MCF 10A (cell line): ENCODE data around the gene GYG1. TPM values are rescaled to one million over a fixed set of nuclear protein-coding genes. Genes with fewer than 3 reads are reported as not detected.

Experiments
- BruUV-seq: library from RNA; stranded (reverse); fragments of 400-500 nt; replicated peaks from 2 replicates; lab custom pipeline; 2021; lab: Mats Ljungman, UMichigan
- CTCF ChIA-PET: fragments of 300-600 bp; sonication (Branson Sonifier 250); formaldehyde crosslinking; extraction: SDS; loops from one replicate; lab custom pipeline; 2021; ENCODE audit warnings: antibody characterized with exemption, inconsistent platforms; lab: Yijun Ruan, JAX
- POLR2A ChIA-PET: fragments of 300-600, 350-650 bp; sonication (Branson Sonifier 250); formaldehyde crosslinking; extraction: SDS; loops from one replicate; lab custom pipeline; 2020; ENCODE audit warnings: antibody characterized with exemption, inconsistent platforms; lab: Yijun Ruan, JAX
- DNase-seq: peaks from one replicate; pipeline ENCODE4 v3.0.0-alpha.2; 2018; ENCODE audit not compliant: unreplicated experiment
- H3K27ac Mint-ChIP-seq: one replicate; pipeline ENCODE4 v1.8.0; 2022; ENCODE audit warnings: mild to moderate bottlenecking, low read depth, mixed read lengths; ENCODE audit not compliant: unreplicated experiment
- H3K27me3 Mint-ChIP-seq: one replicate; pipeline ENCODE4 v1.8.0; 2022; ENCODE audit warnings: mixed read lengths; ENCODE audit not compliant: insufficient read depth, unreplicated experiment
- H3K36me3 Mint-ChIP-seq: one replicate; pipeline ENCODE4 v1.8.0; 2022; ENCODE audit warnings: mild to moderate bottlenecking, moderate library complexity, mixed read lengths; ENCODE audit not compliant: insufficient read depth, unreplicated experiment
- H3K4me1 Mint-ChIP-seq: one replicate; pipeline ENCODE4 v1.8.0; 2022; ENCODE audit warnings: mixed read lengths; ENCODE audit not compliant: insufficient read depth, unreplicated experiment
- H3K4me3 Mint-ChIP-seq: one replicate; pipeline ENCODE4 v1.8.0; 2022; ENCODE audit warnings: mild to moderate bottlenecking, moderate library complexity, mixed read lengths; ENCODE audit not compliant: unreplicated experiment
- H3K9me3 Mint-ChIP-seq: one replicate; pipeline ENCODE4 v1.8.0; 2022; ENCODE audit warnings: mixed read lengths; ENCODE audit not compliant: unreplicated experiment
- CTCF ChIP-seq: fragments of 200-600 bp; IDR thresholded peaks from one replicate; pipeline ENCODE4 v1.8.0; 2022; ENCODE audit warnings: antibody characterized with exemption, mild to moderate bottlenecking; ENCODE audit not compliant: unreplicated experiment
- intact Hi-C: fragments of 100-400 bp; cut with micrococcal nuclease; formaldehyde crosslinking; loops from 2 replicates; pipeline ENCODE4 v1.14.1; 2022
- total RNA-seq: library from RNA; stranded (reverse); gene quantifications from 2 replicates; pipeline ENCODE4 v1.2.3, GENCODE V29; 2022

GYG1 gene
- total RNA-seq, 1 experiment from 2014 or later = 22.3 TPM

- intact Hi-C loops = loop anchor here (1.0 to 2.0 kb wide), 4 partner anchors 165 to 526 kb away; no protein-coding TSS in a partner anchor
- Mint-ChIP-seq H3K27me3 (peaks cover 7% of the 10 kb centered on the region), H3K9me3 (no peaks in the 10 kb centered on the region), H3K4me1 (no peaks in the 10 kb centered on the region), H3K36me3 (no peaks in the 10 kb centered on the region), H3K27ac (no peak overlapping the region), H3K4me3 (no peak overlapping the region)
- no TSS peak for BruUV-seq
- TF ChIP-seq CTCF = no peak
- ChIA-PET POLR2A (no interaction called here), CTCF (interaction anchor here (0.5 to 5.9 kb wide), 37 partner anchors 8 to 1333 kb away, joined by 3 to 64 read pairs (median 4); partner anchors contain the start of genes GYG1 and TM4SF18)
- DNase-seq = no peak
Observed at GRCh38 chr3:148954981-148955380, 36.4 kb upstream of the GYG1 start.

GRCh38 chr3:148955544-148956346 is 35.6 kb upstream of the GYG1 start:
- CTCF ChIA-PET = interaction anchor here (0.6 to 5.9 kb wide), 43 partner anchors 9 to 1005 kb away, joined by 3 to 64 read pairs (median 4); partner anchors contain the start of genes GYG1 and TM4SF18
- H3K9me3 Mint-ChIP-seq = no peaks in the 10 kb centered on the region
- H3K4me3 Mint-ChIP-seq = no peak overlapping the region
- H3K27me3 Mint-ChIP-seq = peaks cover 13% of the 10 kb centered on the region
- H3K4me1 Mint-ChIP-seq = no peaks in the 10 kb centered on the region
- no peaks in the 10 kb centered on the region for H3K36me3 Mint-ChIP-seq
- H3K27ac Mint-ChIP-seq = no peak overlapping the region
- DNase-seq = peak; percentile 66
- BruUV-seq = no TSS peak
- peak; percentile 54 for TF ChIP-seq CTCF
- POLR2A ChIA-PET = no interaction called here
- intact Hi-C loops = loop anchor here (1.0 to 2.0 kb wide), 4 partner anchors 165 to 525 kb away; no protein-coding TSS in a partner anchor

- no peak overlapping the region for H3K4me3 Mint-ChIP-seq
- ChIA-PET POLR2A (no interaction called here), CTCF (interaction anchor here (0.6 to 5.9 kb wide), 9 partner anchors 35 to 359 kb away, joined by 3 to 51 read pairs (median 3); no protein-coding TSS in a partner anchor)
- no TSS peak for BruUV-seq
- intact Hi-C loops = no loop called here
- H3K27ac Mint-ChIP-seq = no peak overlapping the region
- H3K9me3 Mint-ChIP-seq = no peaks in the 10 kb centered on the region
- no peaks in the 10 kb centered on the region for H3K36me3 Mint-ChIP-seq
- peak; percentile 12 for TF ChIP-seq CTCF
- no peaks in the 10 kb centered on the region for H3K4me1 Mint-ChIP-seq
- H3K27me3 Mint-ChIP-seq = peaks cover 31% of the 10 kb centered on the region
- no peak for DNase-seq
Observed at GRCh38 chr3:148957586-148957985, 33.8 kb upstream of the GYG1 start.

GRCh38 chr3:148958696-148959095 is 32.6 kb upstream of the GYG1 start:
- intact Hi-C loops = no loop called here
- BruUV-seq = no TSS peak
- Mint-ChIP-seq H3K4me1 (no peaks in the 10 kb centered on the region), H3K9me3 (no peaks in the 10 kb centered on the region), H3K27ac (no peak overlapping the region), H3K36me3 (no peaks in the 10 kb centered on the region), H3K27me3 (peaks cover 33% of the 10 kb centered on the region), H3K4me3 (no peak overlapping the region)
- no peak for TF ChIP-seq CTCF
- ChIA-PET CTCF (interaction anchor here (1.1 to 1.5 kb wide), 3 partner anchors 12 to 98 kb away, joined by 3 to 5 read pairs (median 4); no protein-coding TSS in a partner anchor), POLR2A (no interaction called here)
- DNase-seq = no peak
